Panc1 (cell line): Measurements from ENCODE around the gene TNN. TPM values are rescaled to one million over a fixed set of nuclear protein-coding genes. Genes with fewer than 3 reads are reported as not detected.

Experiments used
- ATAC-seq: fragments of 200-7000 bp; cut with Tn5 transposase; 2 replicates; pipeline ENCODE4 v1.9.1; 2020; ENCODE audit warnings: mild to moderate bottlenecking, moderate library complexity
- BruUV-seq: library from RNA; stranded (reverse); fragments of 400-500 nt; replicated peaks from 2 replicates; lab custom pipeline; 2021; lab: Mats Ljungman, UMichigan
- CTCF ChIA-PET: fragments of 300-600 bp; sonication (Branson Sonifier 250); formaldehyde crosslinking; loops from one replicate; lab custom pipeline; 2022; ENCODE audit warnings: antibody characterized with exemption; lab: Charles Lee
- POLR2A ChIA-PET: fragments of 300-600 bp; sonication (Branson Sonifier 250); formaldehyde crosslinking; loops from one replicate; lab custom pipeline; 2022; ENCODE audit warnings: antibody characterized with exemption; lab: Charles Lee
- DNase-seq: peaks from one replicate; pipeline ENCODE4 v3.0.0-alpha.2; 2010; ENCODE audit warnings: low read depth, low spot score
- H3K27ac ChIP-seq: 2 replicates; pipeline ENCODE4 v1.5.1; 2011; ENCODE audit warnings: mild to moderate bottlenecking, low read length, inconsistent platforms
- H3K27me3 ChIP-seq: fragments of 200-500 bp; sonication (Bioruptor generic); 2 replicates; pipeline ENCODE4 v1.6.0; 2014; ENCODE audit warnings: low read length, inconsistent platforms; ENCODE audit not compliant: control insufficient read depth, insufficient read depth
- H3K36me3 ChIP-seq: fragments of 200-500 bp; sonication (Bioruptor generic); 2 replicates; pipeline ENCODE4 v1.5.1; 2014; ENCODE audit warnings: inconsistent platforms, mild to moderate bottlenecking, low read length, moderate library complexity; ENCODE audit not compliant: control insufficient read depth, insufficient read depth
- H3K4me1 ChIP-seq: 2 replicates; pipeline ENCODE4 v1.5.1; 2011; ENCODE audit warnings: inconsistent platforms, mild to moderate bottlenecking, low read length, moderate library complexity; ENCODE audit not compliant: control insufficient read depth, insufficient read depth
- H3K4me3 ChIP-seq, 2 experiments: 2 replicates each; pipeline ENCODE4 v1.5.1; 2011 to 2012; ENCODE audit warnings: low read depth in 2 of 2, low read length in 2 of 2, mild to moderate bottlenecking in 2 of 2, inconsistent platforms in 1 of 2, moderate library complexity in 1 of 2
- H3K9me3 ChIP-seq: fragments of 200-500 bp; sonication (Bioruptor generic); 2 replicates; pipeline ENCODE4 v1.5.1; 2014; ENCODE audit warnings: low read depth, mild to moderate bottlenecking, inconsistent platforms, low read length, moderate library complexity; ENCODE audit not compliant: control insufficient read depth, insufficient read depth
- CTCF ChIP-seq: fragments of 450-650 bp; IDR thresholded peaks from 2 replicates; pipeline ENCODE4 v1.5.1; 2017; ENCODE audit warnings: mild to moderate bottlenecking
- POLR2AphosphoS5 ChIP-seq: IDR thresholded peaks from 2 replicates; pipeline ENCODE4 v1.6.1; 2012; ENCODE audit warnings: mild to moderate bottlenecking, low read depth, low read length, moderate library complexity
- REST ChIP-seq, 2 experiments: IDR thresholded peaks; 2 replicates each; pipeline ENCODE4 v1.6.1; 2011 to 2012; ENCODE audit warnings: low read depth in 2 of 2, control low read depth in 1 of 2, low read length in 1 of 2, mild to moderate bottlenecking in 1 of 2, moderate library complexity in 1 of 2; ENCODE audit not compliant: insufficient read depth in 1 of 2
- SIN3A ChIP-seq: IDR thresholded peaks from 2 replicates; pipeline ENCODE4 v1.6.1; 2012; ENCODE audit warnings: low read depth, mild to moderate bottlenecking, low read length, moderate library complexity, borderline replicate concordance; ENCODE audit not compliant: insufficient read depth
- TCF7L2 ChIP-seq: IDR thresholded peaks from 2 replicates; pipeline ENCODE4 v1.6.1; 2011; ENCODE audit warnings: mild to moderate bottlenecking, low read depth, low read length, inconsistent platforms
- in situ Hi-C: cut with HindIII; loops from 2 replicates; pipeline ENCODE4 v1.10.0; 2016; ENCODE audit warnings: low sequenced_read_pairs, low pct_unique_long_range_greater_than_20kb
- intact Hi-C: fragments of 100-400 bp; cut with micrococcal nuclease; formaldehyde crosslinking; loops from one replicate; pipeline ENCODE4 v1.10.0; 2022; ENCODE audit not compliant: unreplicated experiment
- total RNA-seq: library from RNA; stranded (reverse); gene quantifications from one replicate; pipeline ENCODE4 v1.2.1, GENCODE V29; 2021; ENCODE audit not compliant: unreplicated experiment

The TNN gene
- total RNA-seq, 1 experiment from 2014 or later = not detected

- CTCF ChIA-PET = no interaction called here
- POLR2A ChIA-PET = no interaction called here
- TF ChIP-seq POLR2AphosphoS5 (no peak), TCF7L2 (no peak), CTCF (no peak), REST (IDR thresholded peaks at IDR 0.05; ENCODE audit: insufficient read depth in 1 of 2, low read depth in 2 of 2, low read length in 1 of 2) (no peak)
- Histone ChIP-seq H3K36me3 (no peaks in the 10 kb centered on the region), H3K4me1 (no peaks in the 10 kb centered on the region), H3K9me3 (no peaks in the 10 kb centered on the region), H3K27me3 (0 out of 2 replicates have a peak, but pooled peaks cover 2% of the 10 kb centered on the region), H3K27ac (no peak overlapping the region), H3K4me3 (no peak overlapping the region)
- BruUV-seq = no TSS peak
- DNase-seq (no peak), ATAC-seq (no peak)
- in situ Hi-C loops (no loop called here), intact Hi-C loops (no loop called here)
Measured at GRCh38 chr1:175182201-175182746, 114.6 kb downstream of the TNN start.

GRCh38 chr1:175183586-175183985, 116.0 kb downstream of the TNN start:
- no peak for TF ChIP-seq REST (IDR thresholded peaks at IDR 0.05; ENCODE audit: insufficient read depth in 1 of 2, low read depth in 2 of 2, low read length in 1 of 2)
- no peak for TF ChIP-seq CTCF
- no peak for TF ChIP-seq TCF7L2
- TF ChIP-seq POLR2AphosphoS5 = no peak
- no peak for TF ChIP-seq SIN3A
- Histone ChIP-seq H3K27me3 (0 out of 2 replicates have a peak, but pooled peaks cover 2% of the 10 kb centered on the region), H3K36me3 (no peaks in the 10 kb centered on the region), H3K27ac (no peak overlapping the region), H3K4me3 (no peak overlapping the region), H3K9me3 (no peaks in the 10 kb centered on the region), H3K4me1 (no peaks in the 10 kb centered on the region)
- intact Hi-C loops (no loop called here), in situ Hi-C loops (no loop called here)
- ATAC-seq = no peak
- POLR2A ChIA-PET = no interaction called here
- CTCF ChIA-PET = no interaction called here
- BruUV-seq = no TSS peak
- DNase-seq = no peak
